ENCODE data around the gene ZSWIM6.

ZSWIM6 gene

DNA sequence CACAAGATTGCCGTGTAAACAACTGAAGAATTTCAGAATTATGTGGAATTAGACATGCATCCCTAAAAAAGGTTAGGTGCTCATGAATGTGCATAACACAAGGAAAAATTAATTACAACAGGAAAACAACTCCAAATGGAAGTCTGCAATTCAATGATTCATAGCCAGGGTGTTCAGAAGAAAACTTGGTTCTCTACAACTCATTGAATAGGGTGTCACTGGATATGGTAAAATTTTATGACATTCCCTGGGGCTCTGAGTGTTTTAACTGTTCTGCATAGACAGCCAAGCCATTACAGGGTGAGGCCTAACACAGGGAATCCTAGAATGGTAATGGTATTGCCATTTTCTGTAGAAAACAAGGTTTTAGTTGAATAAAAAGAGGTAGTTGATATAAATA, 24.4 kb upstream of the ZSWIM6 start:
- Histone ChIP-seq H3K9me3 (ENCODE audit: control insufficient read depth, insufficient read depth, low read depth, low read length) (no peaks in the 10 kb centered on the region), H3K27me3 (ENCODE audit: control insufficient read depth, insufficient read depth, low read length) (peaks cover 48% of the 10 kb centered on the region), H3K4me1 (ENCODE audit: control insufficient read depth, insufficient read depth, low read length) (peaks cover 3% of the 10 kb centered on the region; the same call in 1 of the 2 replicates), H3K27ac (ENCODE audit: low read depth, low read length) (no peak overlapping the region), H3K9ac (ENCODE audit: low read length) (no peak overlapping the region), H3K4me3 (ENCODE audit: low read depth, low read length) (no peak overlapping the region), H3K36me3 (ENCODE audit: control insufficient read depth, insufficient read depth, low read length) (no peaks in the 10 kb centered on the region)

DNA sequence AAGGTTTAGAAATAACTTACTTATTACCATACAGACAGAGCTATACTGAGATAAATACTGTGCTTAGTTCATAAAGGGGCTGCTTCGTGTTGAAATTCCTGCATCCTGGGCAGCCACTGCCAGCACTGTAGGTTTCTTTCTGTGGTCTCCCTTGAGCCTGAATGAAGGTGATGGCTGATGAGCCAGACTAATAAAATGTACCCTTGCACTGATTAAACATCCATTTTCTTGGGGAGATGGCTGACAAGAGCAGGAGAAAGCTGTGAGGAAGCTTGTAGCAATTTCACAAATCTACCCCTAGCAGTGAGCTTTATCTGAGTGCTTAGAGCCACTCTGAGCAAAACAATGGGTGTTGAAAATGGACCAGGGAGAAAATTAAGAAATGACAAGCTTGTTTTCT, 23.3 kb upstream of the ZSWIM6 start:
- Histone ChIP-seq H3K27me3 (ENCODE audit: control insufficient read depth, insufficient read depth, low read length) (peaks cover 57% of the 10 kb centered on the region), H3K36me3 (ENCODE audit: control insufficient read depth, insufficient read depth, low read length) (no peaks in the 10 kb centered on the region), H3K27ac (ENCODE audit: low read depth, low read length) (no peak overlapping the region), H3K9me3 (ENCODE audit: control insufficient read depth, insufficient read depth, low read depth, low read length) (no peaks in the 10 kb centered on the region), H3K4me1 (ENCODE audit: control insufficient read depth, insufficient read depth, low read length) (peaks cover 3% of the 10 kb centered on the region; the same call in 1 of the 2 replicates), H3K4me3 (ENCODE audit: low read depth, low read length) (no peak overlapping the region), H3K9ac (ENCODE audit: low read length) (no peak overlapping the region)

DNA sequence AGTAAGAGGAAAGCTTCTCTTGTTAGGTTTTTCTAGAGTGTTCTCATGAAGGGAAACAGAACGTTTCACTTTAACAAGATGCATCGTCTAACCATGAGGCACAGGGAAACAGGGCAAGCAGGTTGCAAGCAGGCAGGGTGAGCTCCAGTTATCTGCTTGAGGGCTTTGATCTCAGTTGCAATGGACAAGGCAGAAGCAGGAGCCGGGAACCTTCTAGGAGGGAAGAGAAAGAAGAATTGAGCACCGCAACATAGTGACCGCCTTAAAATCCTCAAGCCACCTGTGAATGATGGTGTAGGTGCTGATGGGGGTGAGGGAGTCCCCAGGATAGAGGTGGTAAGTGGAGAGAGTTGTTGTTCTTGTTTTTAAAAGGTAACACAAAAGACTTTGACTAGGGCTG, 22.9 kb upstream of the ZSWIM6 start:
- no peaks in the 10 kb centered on the region for H3K36me3 ChIP-seq (ENCODE audit: control insufficient read depth, insufficient read depth, low read length)
- no peak overlapping the region for H3K4me3 ChIP-seq (ENCODE audit: low read depth, low read length)
- no peaks in the 10 kb centered on the region for H3K9me3 ChIP-seq (ENCODE audit: control insufficient read depth, insufficient read depth, low read depth, low read length)
- no peak overlapping the region for H3K27ac ChIP-seq (ENCODE audit: low read depth, low read length)
- no peak overlapping the region for H3K9ac ChIP-seq (ENCODE audit: low read length)
- peaks cover 3% of the 10 kb centered on the region; the same call in 1 of the 2 replicates for H3K4me1 ChIP-seq (ENCODE audit: control insufficient read depth, insufficient read depth, low read length)
- H3K27me3 ChIP-seq (ENCODE audit: control insufficient read depth, insufficient read depth, low read length) = peaks cover 61% of the 10 kb centered on the region

DNA sequence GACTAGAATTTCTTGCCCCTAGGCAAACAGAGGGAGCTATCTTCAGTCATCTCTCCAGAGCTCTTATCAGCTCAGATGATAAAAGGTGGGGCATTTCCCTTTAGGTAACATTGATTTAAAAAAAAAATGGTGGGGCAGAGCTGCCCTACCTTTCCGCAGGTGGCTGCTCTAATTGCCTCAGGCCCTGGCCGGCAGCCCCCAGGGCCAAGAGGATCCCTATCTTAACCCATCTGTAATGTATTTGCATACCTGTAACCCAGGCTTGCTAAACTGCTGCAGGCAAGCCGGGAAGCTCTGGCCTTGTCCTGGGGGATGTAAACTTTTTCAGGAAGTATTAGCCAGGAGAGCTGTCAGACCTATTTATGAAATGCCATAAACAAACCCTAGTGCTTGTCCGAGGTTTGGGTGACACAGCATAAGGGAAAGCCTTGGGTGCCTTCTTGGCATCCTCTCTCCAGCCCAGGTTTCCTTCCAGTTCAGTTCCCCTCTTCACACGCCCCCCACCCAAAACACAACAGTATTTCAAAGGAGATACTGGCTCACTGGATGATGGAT, 20.9 kb upstream of the ZSWIM6 start:
- Histone ChIP-seq H3K4me3 (ENCODE audit: low read depth, low read length) (no peak overlapping the region), H3K9me3 (ENCODE audit: control insufficient read depth, insufficient read depth, low read depth, low read length) (no peaks in the 10 kb centered on the region), H3K27me3 (ENCODE audit: control insufficient read depth, insufficient read depth, low read length) (peaks cover 76% of the 10 kb centered on the region), H3K9ac (ENCODE audit: low read length) (no peak overlapping the region), H3K36me3 (ENCODE audit: control insufficient read depth, insufficient read depth, low read length) (no peaks in the 10 kb centered on the region), H3K4me1 (ENCODE audit: control insufficient read depth, insufficient read depth, low read length) (no peaks in the 10 kb centered on the region; the same call in 1 of the 2 replicates), H3K27ac (ENCODE audit: low read depth, low read length) (no peak overlapping the region)

DNA sequence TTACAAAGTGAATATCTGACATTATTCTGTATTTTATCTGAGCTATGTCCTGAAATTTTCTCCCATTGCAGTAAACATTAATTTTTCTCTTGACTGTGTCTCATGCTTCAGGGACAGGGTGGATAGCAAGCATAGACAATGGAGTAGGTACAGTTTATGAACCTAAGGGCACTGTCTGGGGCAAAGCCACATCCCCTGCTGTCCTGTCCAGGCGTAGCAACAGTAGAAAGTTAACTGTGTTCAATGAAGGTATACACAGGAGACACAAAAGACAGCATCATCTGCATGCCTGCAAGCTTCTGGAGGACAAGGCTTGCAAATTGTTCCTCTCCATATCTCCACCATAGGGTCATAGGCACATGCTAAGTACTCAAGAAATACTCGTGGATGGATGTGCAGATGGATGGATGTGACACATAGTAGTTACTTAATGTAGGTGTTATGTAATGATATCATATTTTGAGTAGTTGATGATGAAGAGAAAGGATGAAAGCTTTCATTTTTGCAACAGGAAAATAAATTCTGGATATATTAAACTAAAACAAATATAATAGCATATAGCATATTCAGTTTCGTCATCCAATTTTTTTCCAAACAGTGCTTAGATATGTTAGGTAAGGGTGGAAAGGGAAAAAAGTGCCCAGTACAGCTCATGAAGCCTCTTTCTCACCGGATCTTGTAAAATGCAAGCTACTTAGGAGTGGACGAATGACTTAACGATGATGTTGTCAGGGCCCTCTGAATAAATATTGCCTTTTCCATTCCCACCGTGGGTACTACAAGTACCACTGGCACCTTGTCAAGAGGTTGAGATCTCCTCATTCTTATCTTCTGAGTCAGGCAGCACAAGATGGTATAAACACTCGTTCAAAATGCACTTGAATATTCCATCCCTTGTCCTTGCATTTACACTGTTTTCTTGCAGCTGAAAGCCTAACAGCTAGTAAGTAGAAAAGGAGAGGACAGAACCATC, 19.9 kb upstream of the ZSWIM6 start:
- H3K4me3 ChIP-seq (ENCODE audit: low read depth, low read length) = no peak overlapping the region
- no peaks in the 10 kb centered on the region; the same call in 1 of the 2 replicates for H3K4me1 ChIP-seq (ENCODE audit: control insufficient read depth, insufficient read depth, low read length)
- H3K9ac ChIP-seq (ENCODE audit: low read length) = no peak overlapping the region
- no peaks in the 10 kb centered on the region for H3K9me3 ChIP-seq (ENCODE audit: control insufficient read depth, insufficient read depth, low read depth, low read length)
- H3K27ac ChIP-seq (ENCODE audit: low read depth, low read length) = no peak overlapping the region
- H3K36me3 ChIP-seq (ENCODE audit: control insufficient read depth, insufficient read depth, low read length) = no peaks in the 10 kb centered on the region
- peaks cover 71% of the 10 kb centered on the region for H3K27me3 ChIP-seq (ENCODE audit: control insufficient read depth, insufficient read depth, low read length)

DNA sequence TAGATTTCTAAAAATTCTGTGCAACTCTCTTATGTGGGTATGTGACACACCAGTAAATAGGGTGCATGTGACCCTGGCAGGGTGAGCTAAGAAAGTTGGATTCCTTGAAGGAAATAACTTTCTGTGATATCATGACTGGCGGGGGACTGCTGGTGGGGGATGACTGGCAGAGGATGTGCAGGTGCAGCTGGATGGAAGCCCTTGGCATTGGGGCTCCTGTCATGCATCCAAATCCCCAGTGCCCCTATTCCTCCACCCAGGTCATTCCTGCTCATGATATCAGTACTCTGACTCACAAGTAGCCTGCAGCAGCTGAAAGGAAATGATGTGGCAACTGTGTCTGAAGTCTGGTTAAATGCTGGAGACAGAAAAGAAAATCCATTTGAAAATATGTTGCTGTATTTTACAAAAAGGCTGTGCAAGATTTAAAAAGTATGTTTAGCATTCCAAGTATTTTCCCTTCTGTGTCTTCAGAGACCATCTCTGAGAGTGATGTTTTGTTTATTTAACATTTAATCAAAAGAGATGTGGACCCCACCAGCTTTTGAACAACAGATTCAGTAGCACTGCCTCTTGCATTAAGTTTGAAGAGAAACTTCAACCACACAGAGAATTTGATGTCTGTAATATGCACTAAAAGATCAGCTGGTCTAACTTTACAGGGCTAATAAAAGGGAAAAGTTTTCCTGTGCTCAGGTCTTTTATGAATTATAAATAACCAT, 17.9 kb upstream of the ZSWIM6 start:
- Histone ChIP-seq H3K9me3 (ENCODE audit: control insufficient read depth, insufficient read depth, low read depth, low read length) (no peaks in the 10 kb centered on the region), H3K4me3 (ENCODE audit: low read depth, low read length) (no peak overlapping the region), H3K27me3 (ENCODE audit: control insufficient read depth, insufficient read depth, low read length) (peaks cover 61% of the 10 kb centered on the region), H3K9ac (ENCODE audit: low read length) (no peak overlapping the region), H3K4me1 (ENCODE audit: control insufficient read depth, insufficient read depth, low read length) (peaks cover under 1% of the 10 kb centered on the region; the same call in 1 of the 2 replicates), H3K36me3 (ENCODE audit: control insufficient read depth, insufficient read depth, low read length) (no peaks in the 10 kb centered on the region), H3K27ac (ENCODE audit: low read depth, low read length) (no peak overlapping the region)

DNA sequence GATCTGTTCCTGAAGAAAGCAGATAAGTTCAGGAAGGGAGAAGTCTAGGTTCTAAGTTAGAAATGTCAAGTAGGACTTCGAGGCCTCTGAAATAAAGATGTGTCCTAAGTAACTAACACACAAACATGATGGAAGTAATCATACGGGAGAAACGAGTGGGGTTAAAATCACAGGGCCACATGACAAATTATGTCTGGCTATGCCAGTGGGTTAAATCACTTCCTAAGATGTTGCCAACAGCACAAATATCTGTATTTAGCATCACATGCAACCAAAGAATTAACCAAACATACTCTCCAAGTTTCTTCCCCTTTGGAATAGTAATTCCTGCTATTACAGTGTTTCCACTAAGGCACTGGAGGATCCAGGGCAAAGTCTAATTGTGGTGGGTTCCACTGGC, 13.7 kb upstream of the ZSWIM6 start:
- H3K9ac ChIP-seq (ENCODE audit: low read length) = no peak overlapping the region
- no peak overlapping the region for H3K27ac ChIP-seq (ENCODE audit: low read depth, low read length)
- no peaks in the 10 kb centered on the region for H3K36me3 ChIP-seq (ENCODE audit: control insufficient read depth, insufficient read depth, low read length)
- H3K4me1 ChIP-seq (ENCODE audit: control insufficient read depth, insufficient read depth, low read length) = peaks cover 8% of the 10 kb centered on the region
- H3K27me3 ChIP-seq (ENCODE audit: control insufficient read depth, insufficient read depth, low read length) = peaks cover 28% of the 10 kb centered on the region
- H3K9me3 ChIP-seq (ENCODE audit: control insufficient read depth, insufficient read depth, low read depth, low read length) = no peaks in the 10 kb centered on the region
- no peak overlapping the region for H3K4me3 ChIP-seq (ENCODE audit: low read depth, low read length)

DNA sequence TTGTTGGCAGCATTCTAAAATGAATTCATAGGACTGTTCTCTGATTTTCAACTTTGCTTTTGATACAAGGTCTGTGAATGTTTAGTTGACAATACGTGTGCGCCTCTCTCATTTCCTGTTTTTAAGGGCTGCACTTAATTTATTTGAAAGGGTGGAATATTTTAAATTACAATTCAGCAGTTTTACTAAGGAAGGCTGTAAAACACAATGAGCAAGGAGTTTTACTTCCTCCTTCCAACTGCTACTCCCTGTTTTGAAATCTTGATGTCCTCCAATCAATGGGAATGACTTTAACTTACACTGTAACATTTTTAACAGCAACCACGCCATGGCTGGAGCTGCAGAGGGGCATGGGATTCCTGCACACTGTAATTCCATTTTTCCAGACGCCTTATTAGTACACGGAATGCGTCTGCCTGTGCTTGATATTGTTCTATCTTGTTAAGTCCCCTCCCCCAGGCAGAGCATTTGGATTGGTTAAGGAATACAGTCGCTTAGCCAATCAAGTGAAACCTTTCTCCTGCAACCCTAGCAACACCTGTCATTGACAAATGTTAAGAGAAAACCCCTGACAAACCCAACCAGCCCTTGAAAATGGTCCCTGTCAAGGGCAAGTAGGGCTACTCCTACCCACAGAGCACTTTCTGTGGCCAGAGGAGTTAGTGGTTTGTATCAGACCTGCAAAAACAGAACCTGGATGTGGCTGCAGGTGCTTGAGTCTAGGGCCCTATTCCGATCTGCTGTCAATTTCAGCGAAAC, 12.5 kb upstream of the ZSWIM6 start:
- H3K27me3 ChIP-seq (ENCODE audit: control insufficient read depth, insufficient read depth, low read length) = peaks cover 17% of the 10 kb centered on the region
- peaks cover 8% of the 10 kb centered on the region for H3K4me1 ChIP-seq (ENCODE audit: control insufficient read depth, insufficient read depth, low read length)
- H3K27ac ChIP-seq (ENCODE audit: low read depth, low read length) = no peak overlapping the region
- H3K36me3 ChIP-seq (ENCODE audit: control insufficient read depth, insufficient read depth, low read length) = no peaks in the 10 kb centered on the region
- no peak overlapping the region for H3K9ac ChIP-seq (ENCODE audit: low read length)
- no peaks in the 10 kb centered on the region for H3K9me3 ChIP-seq (ENCODE audit: control insufficient read depth, insufficient read depth, low read depth, low read length)
- peak overlapping the region; percentile 44; the same call in 1 of the 2 replicates for H3K4me3 ChIP-seq (ENCODE audit: low read depth, low read length)

DNA sequence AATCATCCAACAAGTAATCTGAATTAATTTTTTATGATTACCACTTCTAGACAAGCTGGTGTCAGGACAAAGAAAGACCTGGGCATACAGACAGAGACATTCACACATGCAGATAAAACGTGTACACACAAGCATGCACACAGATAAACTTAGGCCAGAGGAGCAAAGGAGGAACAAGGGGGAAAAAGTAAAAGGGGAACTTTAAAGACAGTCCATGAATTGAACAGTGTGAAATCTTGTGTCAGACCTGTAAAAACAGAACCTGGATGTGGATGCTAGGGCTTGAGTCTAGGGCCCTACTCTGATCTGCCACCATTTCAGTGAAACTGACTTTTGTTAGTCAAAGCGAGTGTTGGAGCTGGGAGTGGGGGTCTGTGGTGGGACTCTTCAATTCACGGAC, 11.2 kb upstream of the ZSWIM6 start:
- Histone ChIP-seq H3K4me1 (ENCODE audit: control insufficient read depth, insufficient read depth, low read length) (peaks cover 8% of the 10 kb centered on the region), H3K27me3 (ENCODE audit: control insufficient read depth, insufficient read depth, low read length) (peaks cover 11% of the 10 kb centered on the region; the same call in 1 of the 2 replicates), H3K9me3 (ENCODE audit: control insufficient read depth, insufficient read depth, low read depth, low read length) (no peaks in the 10 kb centered on the region), H3K36me3 (ENCODE audit: control insufficient read depth, insufficient read depth, low read length) (no peaks in the 10 kb centered on the region), H3K9ac (ENCODE audit: low read length) (no peak overlapping the region), H3K27ac (ENCODE audit: low read depth, low read length) (no peak overlapping the region), H3K4me3 (ENCODE audit: low read depth, low read length) (no peak overlapping the region)

DNA sequence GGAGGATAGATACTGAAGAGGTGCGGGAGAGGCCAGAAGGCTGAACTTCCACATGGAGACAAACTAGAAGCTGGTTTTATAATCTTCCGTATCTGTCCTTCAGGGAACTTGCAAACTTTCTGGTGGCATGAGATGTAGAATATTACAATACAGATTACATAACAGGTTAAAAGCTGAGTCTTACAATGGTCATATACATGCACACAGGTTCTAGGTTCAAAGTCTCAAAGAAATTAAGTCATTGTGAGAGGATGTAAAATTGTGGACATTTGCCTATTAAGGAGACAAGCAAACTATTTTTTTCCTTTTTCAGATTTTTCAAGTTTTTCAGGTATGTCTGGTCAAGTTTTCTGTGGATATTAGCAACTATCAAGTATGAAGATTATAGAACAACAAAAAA, 10.4 kb upstream of the ZSWIM6 start:
- Histone ChIP-seq H3K27me3 (ENCODE audit: control insufficient read depth, insufficient read depth, low read length) (peaks cover 17% of the 10 kb centered on the region), H3K36me3 (ENCODE audit: control insufficient read depth, insufficient read depth, low read length) (no peaks in the 10 kb centered on the region), H3K9me3 (ENCODE audit: control insufficient read depth, insufficient read depth, low read depth, low read length) (no peaks in the 10 kb centered on the region), H3K27ac (ENCODE audit: low read depth, low read length) (no peak overlapping the region), H3K9ac (ENCODE audit: low read length) (no peak overlapping the region), H3K4me3 (ENCODE audit: low read depth, low read length) (no peak overlapping the region), H3K4me1 (ENCODE audit: control insufficient read depth, insufficient read depth, low read length) (peaks cover 8% of the 10 kb centered on the region)
